ENCODE data around the gene AGAP3.

AGAP3 gene

DNA sequence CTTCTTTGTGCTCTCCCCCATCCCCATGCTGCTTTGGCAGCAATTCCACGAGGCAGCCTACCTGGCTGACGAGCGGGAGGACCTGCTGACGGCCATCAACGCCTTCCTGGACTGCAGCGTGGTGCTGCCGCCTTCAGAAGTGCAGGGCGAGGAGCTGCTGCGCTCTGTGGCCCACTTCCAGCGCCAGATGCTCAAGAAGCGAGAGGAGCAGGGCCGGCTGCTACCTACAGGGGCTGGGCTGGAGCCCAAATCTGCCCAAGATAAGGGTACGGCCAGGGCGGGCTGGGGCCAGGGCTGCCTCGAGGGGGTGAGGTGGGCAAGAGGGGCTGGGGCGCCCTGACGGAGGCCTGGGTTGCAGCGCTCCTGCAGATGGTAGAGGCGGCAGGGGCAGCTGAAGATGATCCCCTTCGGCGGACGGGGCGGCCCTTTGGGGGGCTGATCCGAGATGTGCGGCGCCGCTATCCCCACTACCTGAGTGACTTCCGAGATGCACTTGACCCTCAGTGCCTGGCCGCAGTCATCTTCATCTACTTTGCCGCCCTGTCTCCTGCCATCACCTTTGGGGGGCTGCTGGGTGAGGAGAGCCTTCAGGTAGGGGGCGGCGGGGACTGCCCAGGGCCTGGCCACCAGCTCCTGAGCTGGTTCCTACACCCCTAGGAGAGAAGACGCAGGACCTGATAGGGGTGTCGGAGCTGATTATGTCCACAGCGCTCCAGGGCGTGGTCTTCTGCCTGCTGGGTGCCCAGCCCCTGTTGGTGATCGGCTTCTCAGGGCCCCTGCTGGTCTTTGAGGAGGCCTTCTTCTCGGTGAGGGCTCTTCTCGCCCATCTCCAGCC lies 15.0 kb upstream of the AGAP3 start:
- TF ChIP-seq, protein P1, sequence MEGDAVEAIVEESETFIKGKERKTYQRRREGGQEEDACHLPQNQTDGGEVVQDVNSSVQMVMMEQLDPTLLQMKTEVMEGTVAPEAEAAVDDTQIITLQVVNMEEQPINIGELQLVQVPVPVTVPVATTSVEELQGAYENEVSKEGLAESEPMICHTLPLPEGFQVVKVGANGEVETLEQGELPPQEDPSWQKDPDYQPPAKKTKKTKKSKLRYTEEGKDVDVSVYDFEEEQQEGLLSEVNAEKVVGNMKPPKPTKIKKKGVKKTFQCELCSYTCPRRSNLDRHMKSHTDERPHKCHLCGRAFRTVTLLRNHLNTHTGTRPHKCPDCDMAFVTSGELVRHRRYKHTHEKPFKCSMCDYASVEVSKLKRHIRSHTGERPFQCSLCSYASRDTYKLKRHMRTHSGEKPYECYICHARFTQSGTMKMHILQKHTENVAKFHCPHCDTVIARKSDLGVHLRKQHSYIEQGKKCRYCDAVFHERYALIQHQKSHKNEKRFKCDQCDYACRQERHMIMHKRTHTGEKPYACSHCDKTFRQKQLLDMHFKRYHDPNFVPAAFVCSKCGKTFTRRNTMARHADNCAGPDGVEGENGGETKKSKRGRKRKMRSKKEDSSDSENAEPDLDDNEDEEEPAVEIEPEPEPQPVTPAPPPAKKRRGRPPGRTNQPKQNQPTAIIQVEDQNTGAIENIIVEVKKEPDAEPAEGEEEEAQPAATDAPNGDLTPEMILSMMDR (conservative IDR thresholded peaks at IDR 0.05) = no peak
- TF ChIP-seq ZFX (IDR thresholded peaks at IDR 0.05) = no peak

DNA sequence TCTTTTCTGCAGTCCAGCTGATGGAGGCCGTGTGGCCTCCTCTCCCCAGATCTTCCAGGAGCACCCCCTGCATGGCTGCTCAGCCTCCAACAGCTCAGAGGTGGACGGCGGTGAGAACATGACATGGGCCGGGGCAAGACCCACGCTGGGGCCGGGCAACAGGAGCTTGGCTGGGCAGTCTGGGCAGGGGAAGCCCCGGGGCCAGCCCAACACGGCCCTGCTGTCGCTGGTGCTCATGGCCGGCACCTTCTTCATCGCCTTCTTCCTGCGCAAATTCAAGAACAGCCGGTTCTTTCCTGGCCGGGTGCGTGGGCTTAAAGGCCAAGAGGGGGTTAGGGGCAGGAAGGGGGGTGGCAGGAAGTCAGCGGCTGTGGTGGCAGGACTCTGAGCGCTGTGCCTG lies 12.3 kb upstream of the AGAP3 start:
- H3K27ac ChIP-seq = no peak overlapping the region

More for the DNA sequence above, 15.0 kb upstream of the AGAP3 start:
- no peak overlapping the region for H3K27ac ChIP-seq

DNA sequence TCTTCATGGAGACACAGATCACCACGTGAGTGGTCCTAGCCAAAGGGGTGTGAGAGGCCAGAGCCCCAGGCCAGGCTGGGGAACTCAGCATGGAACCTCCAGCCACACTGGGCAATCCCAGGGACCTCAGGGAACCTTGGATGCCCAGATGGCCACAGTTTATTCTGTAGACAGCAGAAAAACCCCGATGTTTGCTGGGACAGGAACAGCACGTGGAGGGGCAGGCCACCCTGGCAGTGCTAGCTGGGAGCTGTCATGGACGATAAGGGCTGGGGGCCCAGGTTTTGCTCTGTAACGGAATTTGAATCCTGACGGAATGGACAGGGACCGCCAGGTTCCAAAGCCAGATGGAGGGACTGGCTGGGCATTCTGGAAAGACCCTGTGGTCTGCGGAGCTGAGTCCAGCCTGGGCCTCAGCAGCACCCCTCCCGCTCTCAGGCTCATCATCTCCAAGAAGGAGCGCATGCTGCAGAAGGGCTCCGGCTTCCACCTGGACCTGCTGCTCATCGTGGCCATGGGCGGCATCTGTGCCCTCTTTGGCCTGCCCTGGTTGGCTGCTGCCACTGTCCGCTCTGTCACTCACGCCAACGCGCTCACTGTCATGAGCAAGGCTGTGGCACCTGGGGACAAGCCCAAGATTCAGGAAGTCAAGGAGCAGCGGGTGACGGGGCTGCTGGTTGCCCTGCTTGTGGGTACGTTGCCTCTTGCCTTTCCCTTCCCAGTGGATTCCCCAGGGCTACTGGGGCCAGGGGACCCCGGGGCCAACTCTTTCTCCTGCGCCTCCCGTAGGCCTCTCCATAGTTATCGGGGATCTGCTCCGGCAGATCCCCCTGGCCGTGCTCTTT lies 11.2 kb upstream of the AGAP3 start:
- no peak overlapping the region for H3K27ac ChIP-seq
- TF ChIP-seq ZFX (IDR thresholded peaks at IDR 0.05) = no peak
- TF ChIP-seq, protein P1 (conservative IDR thresholded peaks at IDR 0.05) = no peak

More for the DNA sequence above, 12.3 kb upstream of the AGAP3 start:
- TF ChIP-seq ZFX (IDR thresholded peaks at IDR 0.05) = no peak
- TF ChIP-seq, protein P1 (conservative IDR thresholded peaks at IDR 0.05) = no peak

DNA sequence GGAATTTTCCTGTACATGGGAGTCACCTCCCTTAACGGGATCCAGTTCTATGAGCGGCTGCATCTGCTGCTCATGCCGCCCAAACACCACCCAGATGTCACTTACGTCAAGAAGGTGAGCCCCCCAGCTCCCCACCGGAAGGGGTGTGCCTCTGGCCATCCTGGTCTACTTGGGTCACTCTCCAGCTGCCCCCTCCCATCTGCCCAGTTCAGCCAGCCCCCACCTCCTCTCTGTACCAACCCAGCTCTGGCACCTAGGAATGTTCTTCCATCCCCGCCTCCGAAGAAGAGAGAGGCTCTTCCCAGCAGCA lies 10.7 kb upstream of the AGAP3 start:
- no peak overlapping the region for H3K27ac ChIP-seq
- TF ChIP-seq, protein P1 (conservative IDR thresholded peaks at IDR 0.05) = no peak
- TF ChIP-seq ZFX (IDR thresholded peaks at IDR 0.05) = no peak

DNA sequence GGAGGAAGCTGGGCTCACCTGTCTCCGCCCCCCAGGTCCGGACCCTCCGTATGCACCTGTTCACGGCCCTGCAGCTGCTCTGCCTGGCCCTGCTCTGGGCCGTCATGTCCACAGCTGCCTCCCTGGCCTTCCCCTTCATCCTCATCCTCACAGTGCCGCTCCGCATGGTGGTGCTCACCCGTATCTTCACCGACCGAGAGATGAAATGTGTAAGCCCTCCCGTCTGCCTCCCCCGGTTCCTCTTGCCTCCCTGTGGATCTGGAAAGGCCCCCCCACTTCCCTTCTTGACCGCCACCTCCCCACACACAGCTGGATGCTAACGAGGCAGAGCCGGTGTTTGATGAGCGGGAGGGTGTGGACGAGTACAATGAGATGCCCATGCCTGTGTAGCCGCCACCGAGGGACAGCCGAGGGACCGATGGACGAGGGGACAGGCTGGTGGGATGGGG lies 10.3 kb upstream of the AGAP3 start:
- no peak overlapping the region for H3K27ac ChIP-seq
- no peak for TF ChIP-seq ZFX (IDR thresholded peaks at IDR 0.05)
- TF ChIP-seq, protein P1 (conservative IDR thresholded peaks at IDR 0.05) = no peak

DNA sequence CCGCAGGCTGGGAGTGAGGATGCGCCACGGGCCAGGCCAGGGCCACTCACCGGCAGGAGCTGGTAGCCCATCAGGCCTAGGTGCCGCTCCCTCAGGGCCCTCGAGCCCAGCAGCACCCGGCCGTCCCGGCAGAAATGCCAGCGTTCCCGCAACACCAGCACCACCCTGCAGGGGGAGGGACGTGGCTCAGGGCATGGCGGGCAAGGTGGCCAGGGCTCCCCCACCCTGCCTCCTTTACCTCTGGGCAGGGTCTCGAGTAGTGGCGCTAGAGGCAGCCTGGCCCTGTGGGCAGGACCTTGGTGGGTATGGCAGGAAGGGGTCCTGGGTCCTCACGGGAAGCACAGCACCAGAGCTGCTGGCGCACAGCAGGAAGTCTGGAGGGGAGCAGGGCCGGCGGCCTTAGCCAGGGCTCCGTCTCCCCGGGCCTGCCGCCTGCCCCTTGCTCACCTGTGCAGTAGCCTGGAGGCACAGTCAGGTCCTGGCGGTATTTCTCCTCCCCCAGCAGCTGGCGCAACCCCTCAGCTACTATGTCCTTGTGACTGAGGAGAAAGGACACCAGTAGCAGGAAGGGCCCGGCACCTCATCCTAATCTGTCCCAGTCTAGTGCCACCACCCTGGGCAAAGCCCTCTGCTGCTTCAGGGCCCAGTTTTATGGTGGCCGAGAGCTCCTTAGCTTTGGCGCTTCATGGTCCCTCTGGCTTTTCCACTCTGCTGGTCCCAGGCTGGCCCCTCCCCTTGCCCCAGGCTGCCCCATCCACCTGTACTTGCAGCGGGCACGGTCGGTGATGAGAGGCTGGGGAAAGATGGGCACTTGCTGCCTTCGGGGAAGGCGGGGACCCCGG lies 9.2 kb upstream of the AGAP3 start:
- TF ChIP-seq, protein P1 (conservative IDR thresholded peaks at IDR 0.05) = no peak; the same call in 1 of the 2 replicates
- no peak for TF ChIP-seq ZFX (IDR thresholded peaks at IDR 0.05)
- no peak overlapping the region for H3K27ac ChIP-seq

Data from C4-2B (cell line).